Measurements from ENCODE around the gene TRPM3.

The TRPM3 gene

DNA sequence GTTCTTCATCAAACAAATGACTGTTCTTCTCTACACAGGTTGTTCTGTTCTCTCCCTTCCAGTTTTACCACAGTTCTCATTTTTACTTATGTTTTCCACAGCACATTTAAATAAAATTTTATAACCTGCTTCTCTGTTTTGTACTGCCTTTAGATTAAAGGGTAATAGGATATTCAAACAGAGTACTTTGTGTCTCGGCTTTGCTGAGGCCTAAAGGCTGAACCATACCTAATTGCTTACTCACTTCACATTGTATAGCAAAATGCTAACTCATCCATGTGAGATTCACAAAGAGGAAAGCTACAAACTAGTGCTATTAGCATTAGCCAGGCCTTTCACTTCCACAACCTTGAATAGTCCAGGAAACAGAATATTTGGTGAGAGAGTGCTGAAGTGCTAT, 200.3 kb downstream of the TRPM3 start:
- Histone ChIP-seq H3K27ac (ENCODE audit: low read length) (no peak overlapping the region), H3K79me2 (ENCODE audit: low read length) (no peaks in the 10 kb centered on the region), H3K4me1 (ENCODE audit: low read length) (no peaks in the 10 kb centered on the region), H3F3A (ENCODE audit: insufficient read depth, low read length) (no peaks in the 10 kb centered on the region), H3K36me3 (replicated peaks; ENCODE audit: insufficient read depth, low read length) (no peaks in the 10 kb centered on the region), H3K9me2 (replicated peaks; ENCODE audit: insufficient read depth, low read length) (no peaks in the 10 kb centered on the region), H3K9me3 (replicated peaks; ENCODE audit: insufficient read depth, low read length) (no peaks in the 10 kb centered on the region), H3K4me2 (ENCODE audit: low read depth, low read length) (no peak overlapping the region), H3K27me3 (replicated peaks; ENCODE audit: insufficient read depth, low read length) (no peaks in the 10 kb centered on the region), H3K9ac (ENCODE audit: low read length) (no peak overlapping the region), H2AFZ (ENCODE audit: low read length) (no peak overlapping the region), H4K20me1 (ENCODE audit: insufficient read depth, low read length) (no peaks in the 10 kb centered on the region), H3K4me3 (ENCODE audit: low read length) (no peak overlapping the region)
- no peak for TF ChIP-seq EZH2 (optimal IDR thresholded peaks at IDR 0.05; ENCODE audit: low read depth, low read length)
- no peak for TF ChIP-seq EZH2phosphoT487 (IDR thresholded peaks at IDR 0.05; ENCODE audit: low read length)
- TF ChIP-seq CTCF (IDR thresholded peaks at IDR 0.05; ENCODE audit: low read length): no peak
- no peak for DNase-seq

GRCh38 chr9:70917277-70917676, 204.1 kb downstream of the TRPM3 start:
- no peak overlapping the region for H3K27ac ChIP-seq (ENCODE audit: low read length)
- H3K79me2 ChIP-seq (ENCODE audit: low read length): no peaks in the 10 kb centered on the region
- no peaks in the 10 kb centered on the region for H3K9me2 ChIP-seq (replicated peaks; ENCODE audit: insufficient read depth, low read length)
- H3F3A ChIP-seq (ENCODE audit: insufficient read depth, low read length): no peaks in the 10 kb centered on the region
- no peak overlapping the region for H3K9ac ChIP-seq (ENCODE audit: low read length)
- H3K27me3 ChIP-seq (replicated peaks; ENCODE audit: insufficient read depth, low read length): no peaks in the 10 kb centered on the region
- H3K9me3 ChIP-seq (replicated peaks; ENCODE audit: insufficient read depth, low read length): no peaks in the 10 kb centered on the region
- no peak overlapping the region for H3K4me3 ChIP-seq (ENCODE audit: low read length)
- no peaks in the 10 kb centered on the region for H3K4me1 ChIP-seq (ENCODE audit: low read length)
- H2AFZ ChIP-seq (ENCODE audit: low read length): no peak overlapping the region
- no peak for DNase-seq
- H3K36me3 ChIP-seq (replicated peaks; ENCODE audit: insufficient read depth, low read length): no peaks in the 10 kb centered on the region
- no peak overlapping the region for H3K4me2 ChIP-seq (ENCODE audit: low read depth, low read length)
- TF ChIP-seq EZH2phosphoT487 (IDR thresholded peaks at IDR 0.05; ENCODE audit: low read length) (no peak), CTCF (IDR thresholded peaks at IDR 0.05; ENCODE audit: low read length) (no peak), EZH2 (optimal IDR thresholded peaks at IDR 0.05; ENCODE audit: low read depth, low read length) (no peak)
- H4K20me1 ChIP-seq (ENCODE audit: insufficient read depth, low read length): no peaks in the 10 kb centered on the region

- H3F3A ChIP-seq (ENCODE audit: insufficient read depth, low read length): no peaks in the 10 kb centered on the region
- DNase-seq: no peak
- H3K79me2 ChIP-seq (ENCODE audit: low read length): no peaks in the 10 kb centered on the region
- H3K9ac ChIP-seq (ENCODE audit: low read length): no peak overlapping the region
- no peaks in the 10 kb centered on the region for H3K27me3 ChIP-seq (replicated peaks; ENCODE audit: insufficient read depth, low read length)
- TF ChIP-seq CTCF (IDR thresholded peaks at IDR 0.05; ENCODE audit: low read length) (no peak), EZH2 (optimal IDR thresholded peaks at IDR 0.05; ENCODE audit: low read depth, low read length) (no peak), EZH2phosphoT487 (IDR thresholded peaks at IDR 0.05; ENCODE audit: low read length) (no peak)
- no peaks in the 10 kb centered on the region for H3K36me3 ChIP-seq (replicated peaks; ENCODE audit: insufficient read depth, low read length)
- H3K4me1 ChIP-seq (ENCODE audit: low read length): no peaks in the 10 kb centered on the region
- no peaks in the 10 kb centered on the region for H4K20me1 ChIP-seq (ENCODE audit: insufficient read depth, low read length)
- no peak overlapping the region for H3K4me2 ChIP-seq (ENCODE audit: low read depth, low read length)
- no peaks in the 10 kb centered on the region for H3K9me3 ChIP-seq (replicated peaks; ENCODE audit: insufficient read depth, low read length)
- no peak overlapping the region for H3K4me3 ChIP-seq (ENCODE audit: low read length)
- H3K27ac ChIP-seq (ENCODE audit: low read length): no peak overlapping the region
- no peaks in the 10 kb centered on the region for H3K9me2 ChIP-seq (replicated peaks; ENCODE audit: insufficient read depth, low read length)
- H2AFZ ChIP-seq (ENCODE audit: low read length): no peak overlapping the region
Observed at GRCh38 chr9:70911791-70912190, 209.6 kb downstream of the TRPM3 start.
